Stimulated activated CD4-positive, alpha-beta T cell treated with anti-CD3 and anti-CD28 coated beads, TNF-alpha, amount 100 ng/mL, for 1 hour (primary cell): ENCODE results near the gene TMEM37.

Experiments used
- DNase-seq, 3 donors: peaks; one replicate each; pipeline ENCODE4 v3.0.0-alpha.2; 2020; ENCODE audit warnings: low read depth in 3 of 3, low spot score in 1 of 3

TMEM37 gene

GRCh38 chr2:119432851-119433522 lies 1.3 kb downstream of the TMEM37 start:
- DNase-seq: no peak

GRCh38 chr2:119433636-119434327 lies 2.1 kb downstream of the TMEM37 start:
- DNase-seq: no peak

GRCh38 chr2:119434664-119435063 lies 3.0 kb downstream of the TMEM37 start:
- DNase-seq: no peak

DNA sequence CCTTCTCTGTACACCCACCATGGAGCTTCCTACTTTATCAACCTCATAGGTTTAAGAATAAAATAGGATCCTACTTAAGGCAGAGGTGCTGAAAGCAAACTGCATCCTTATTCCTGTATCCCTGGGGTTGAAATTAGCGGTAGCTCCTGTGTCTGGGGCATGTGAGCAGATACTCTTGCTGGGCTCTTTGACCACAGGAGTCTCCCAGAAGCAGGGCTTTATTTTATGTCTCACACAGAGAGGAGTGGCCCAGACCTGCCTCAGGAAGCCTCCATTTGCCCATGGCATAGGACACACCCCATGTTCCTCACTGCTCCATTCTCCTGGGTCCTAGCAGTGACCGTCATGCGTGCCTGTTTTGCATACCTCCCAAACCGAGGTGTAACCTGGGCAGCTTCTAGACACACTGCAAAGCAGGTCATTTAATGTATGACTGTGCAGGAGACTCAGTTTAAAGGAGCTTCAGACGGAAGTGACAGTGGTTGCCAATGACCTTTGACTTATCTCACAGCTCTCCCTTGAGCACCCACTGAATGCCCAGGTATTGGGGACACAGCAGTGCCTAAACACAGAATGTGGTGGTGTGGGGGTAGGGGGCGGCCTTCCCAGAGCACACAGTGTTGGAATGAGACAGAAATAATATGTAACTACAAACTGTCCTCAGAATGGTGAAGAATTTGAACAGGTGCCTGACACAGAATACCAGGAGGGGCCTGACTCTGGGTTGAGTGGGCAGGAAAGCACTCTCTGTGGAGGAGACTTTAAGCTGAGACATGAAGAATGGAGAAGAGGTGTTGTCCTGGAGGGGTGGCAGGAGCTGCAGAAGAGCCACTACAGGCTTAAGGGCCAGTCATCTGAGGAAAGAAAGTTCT lies 3.7 kb downstream of the TMEM37 start:
- DNase-seq: no peak

- DNase-seq: no peak
Measured at GRCh38 chr2:119435953-119436297, 4.3 kb downstream of the TMEM37 start.

DNA sequence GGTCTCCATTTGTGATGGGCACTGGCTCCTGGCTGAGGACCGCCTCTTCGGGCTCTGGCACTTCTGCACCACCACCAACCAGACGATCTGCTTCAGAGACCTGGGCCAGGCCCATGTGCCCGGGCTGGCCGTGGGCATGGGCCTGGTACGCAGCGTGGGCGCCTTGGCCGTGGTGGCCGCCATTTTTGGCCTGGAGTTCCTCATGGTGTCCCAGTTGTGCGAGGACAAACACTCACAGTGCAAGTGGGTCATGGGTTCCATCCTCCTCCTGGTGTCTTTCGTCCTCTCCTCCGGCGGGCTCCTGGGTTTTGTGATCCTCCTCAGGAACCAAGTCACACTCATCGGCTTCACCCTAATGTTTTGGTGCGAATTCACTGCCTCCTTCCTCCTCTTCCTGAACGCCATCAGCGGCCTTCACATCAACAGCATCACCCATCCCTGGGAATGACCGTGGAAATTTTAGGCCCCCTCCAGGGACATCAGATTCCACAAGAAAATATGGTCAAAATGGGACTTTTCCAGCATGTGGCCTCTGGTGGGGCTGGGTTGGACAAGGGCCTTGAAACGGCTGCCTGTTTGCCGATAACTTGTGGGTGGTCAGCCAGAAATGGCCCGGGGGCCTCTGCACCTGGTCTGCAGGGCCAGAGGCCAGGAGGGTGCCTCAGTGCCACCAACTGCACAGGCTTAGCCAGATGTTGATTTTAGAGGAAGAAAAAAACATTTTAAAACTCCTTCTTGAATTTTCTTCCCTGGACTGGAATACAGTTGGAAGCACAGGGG lies 5.5 kb downstream of the TMEM37 start:
- no peak for DNase-seq

- no peak for DNase-seq
Measured at GRCh38 chr2:119438128-119438656, 6.5 kb downstream of the TMEM37 start.

DNA sequence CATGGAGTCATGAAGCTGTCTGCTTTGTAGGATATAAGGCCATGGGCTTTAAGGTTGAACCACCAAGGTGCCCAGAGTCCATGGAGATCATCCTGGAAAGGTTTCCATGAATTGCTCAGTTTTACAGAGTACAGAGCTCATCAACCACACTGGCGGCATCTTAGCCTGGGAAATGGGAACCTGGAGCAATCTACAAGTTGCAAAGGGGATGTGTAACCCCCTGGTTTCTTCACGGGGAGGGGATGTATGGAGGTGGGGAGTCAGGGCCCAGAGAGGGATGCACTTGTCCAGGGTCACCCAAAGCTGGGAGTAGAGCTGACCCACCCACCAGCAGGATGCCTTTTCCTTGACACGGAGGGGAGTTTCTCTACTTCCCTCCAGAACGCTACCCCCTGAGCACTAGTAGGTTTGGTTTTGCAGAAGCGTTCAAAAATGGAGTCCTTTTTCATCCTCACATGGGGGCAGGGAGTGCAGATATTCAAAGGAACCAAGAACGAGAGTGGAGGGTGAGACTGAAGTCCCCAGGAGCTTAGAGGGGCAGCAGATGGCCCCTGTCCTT lies 7.2 kb downstream of the TMEM37 start:
- no peak for DNase-seq

- no peak for DNase-seq
Measured at GRCh38 chr2:119439574-119440500, 8.2 kb downstream of the TMEM37 start.

DNA sequence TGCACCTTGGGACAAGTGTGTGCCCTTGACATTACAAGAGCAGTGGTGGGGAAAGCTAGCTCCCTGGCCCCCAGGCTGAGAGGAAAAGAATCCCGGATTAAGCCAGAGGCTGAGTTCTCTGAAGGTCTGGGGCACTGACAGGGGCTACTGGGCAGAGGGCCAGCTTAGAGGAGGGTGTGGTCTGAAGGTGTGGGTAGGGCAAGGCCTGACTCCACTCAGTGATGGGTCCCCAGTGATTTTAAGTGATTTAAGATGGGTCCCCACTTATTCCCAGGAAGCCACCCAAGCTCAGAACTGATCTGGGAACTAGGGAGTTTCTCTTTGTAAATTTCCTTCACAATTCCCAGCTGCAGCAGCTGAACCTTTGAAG lies 8.8 kb downstream of the TMEM37 start:
- no peak for DNase-seq

DNA sequence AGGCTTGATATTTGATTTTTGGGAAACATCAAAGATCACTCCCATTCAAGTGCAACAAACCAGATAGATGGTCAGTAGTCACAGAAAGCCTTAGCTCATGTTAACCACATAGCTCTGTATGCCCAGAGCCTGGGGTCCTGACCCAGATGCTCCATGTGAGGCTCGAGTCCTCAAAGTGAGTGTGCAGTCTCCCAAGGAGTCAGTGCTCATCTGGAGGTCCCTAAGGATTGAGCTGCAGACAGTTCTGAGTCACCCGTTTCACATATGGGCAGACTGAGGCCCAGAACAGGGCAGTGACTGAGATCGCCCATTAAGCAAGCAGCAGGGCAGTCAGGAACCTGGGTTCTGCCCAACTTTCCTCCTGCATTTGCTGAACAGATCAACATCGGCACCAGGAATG lies 9.2 kb downstream of the TMEM37 start:
- DNase-seq: no peak

DNA sequence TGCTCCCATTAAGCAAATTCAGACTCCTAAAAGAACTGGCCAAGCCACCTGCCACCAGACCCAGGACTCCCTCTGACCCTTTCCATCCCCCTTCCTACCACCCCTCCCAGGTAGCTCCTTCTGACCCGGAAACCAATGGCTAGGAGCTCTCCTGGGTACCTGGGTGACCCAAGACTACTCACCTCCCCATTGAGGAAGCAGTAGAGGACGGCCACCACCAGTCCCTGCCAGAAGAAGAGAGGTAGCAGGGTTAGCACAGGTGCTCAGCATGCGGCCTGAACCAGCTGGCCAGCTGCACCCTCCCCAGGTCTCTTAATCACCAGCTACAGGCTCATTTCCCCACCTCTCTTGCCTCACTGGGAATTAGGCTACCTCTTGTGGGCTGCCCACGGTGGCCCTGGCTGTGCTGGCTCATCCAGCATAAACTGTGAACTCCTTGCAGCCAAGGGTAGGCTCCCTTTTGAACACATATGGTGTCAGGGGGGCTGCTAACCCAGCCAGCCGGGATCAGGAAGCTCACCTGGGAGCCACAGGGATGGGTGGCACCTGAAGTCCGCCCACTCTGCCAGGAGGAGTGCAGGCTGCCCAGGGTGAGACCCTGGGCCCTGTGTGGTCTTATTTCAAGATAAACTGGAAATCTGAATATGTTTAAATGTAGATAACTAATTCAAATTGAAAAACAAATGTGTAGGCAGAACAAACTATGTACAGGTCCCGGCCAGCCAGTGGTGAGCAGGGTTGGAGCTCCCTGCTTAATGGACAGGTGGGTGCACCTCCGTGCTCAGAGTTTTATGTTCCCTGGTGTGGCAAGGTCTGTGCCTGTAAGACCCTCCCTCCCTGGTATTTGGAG lies 9.9 kb downstream of the TMEM37 start:
- DNase-seq: no peak

DNA sequence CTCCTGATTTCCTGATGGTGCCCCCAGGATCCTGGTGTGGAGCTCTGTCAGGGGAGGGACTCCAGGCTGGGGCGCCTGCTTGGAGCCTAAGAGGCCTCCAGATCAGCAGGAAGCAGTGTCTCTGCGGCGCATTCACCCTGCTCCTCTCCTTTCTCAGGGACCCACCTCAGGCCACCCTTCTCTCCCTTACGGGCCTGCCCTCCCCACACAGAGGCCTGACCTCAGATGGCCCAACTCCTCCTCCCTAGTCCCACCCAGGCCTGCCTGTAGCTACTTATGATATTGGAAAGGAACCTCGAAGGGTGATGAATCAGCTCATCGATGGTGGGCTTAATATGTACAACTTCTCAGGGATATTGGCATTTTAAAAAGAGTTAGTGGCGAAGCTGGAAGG lies 10.6 kb downstream of the TMEM37 start:
- DNase-seq: no peak

DNA sequence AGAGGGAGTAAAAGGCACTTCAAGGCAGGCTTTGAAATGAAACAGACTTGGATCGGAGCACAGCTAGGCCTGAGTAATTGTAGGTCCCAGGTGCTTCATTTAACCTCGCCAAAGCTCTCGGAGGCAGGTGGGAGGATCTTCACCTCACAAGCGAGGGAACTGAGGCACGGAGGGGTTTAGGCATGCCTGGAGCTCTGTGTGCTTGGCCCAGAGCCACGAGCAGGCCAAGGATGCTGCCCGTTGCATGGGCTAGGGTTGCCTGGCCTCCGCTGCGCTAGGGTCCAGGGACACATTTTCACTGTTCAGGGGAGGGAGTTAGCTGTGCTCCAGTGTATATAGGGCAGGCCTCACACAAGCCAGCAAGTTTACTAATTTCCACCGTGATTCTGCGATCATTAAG lies 11.2 kb downstream of the TMEM37 start:
- no peak for DNase-seq

DNA sequence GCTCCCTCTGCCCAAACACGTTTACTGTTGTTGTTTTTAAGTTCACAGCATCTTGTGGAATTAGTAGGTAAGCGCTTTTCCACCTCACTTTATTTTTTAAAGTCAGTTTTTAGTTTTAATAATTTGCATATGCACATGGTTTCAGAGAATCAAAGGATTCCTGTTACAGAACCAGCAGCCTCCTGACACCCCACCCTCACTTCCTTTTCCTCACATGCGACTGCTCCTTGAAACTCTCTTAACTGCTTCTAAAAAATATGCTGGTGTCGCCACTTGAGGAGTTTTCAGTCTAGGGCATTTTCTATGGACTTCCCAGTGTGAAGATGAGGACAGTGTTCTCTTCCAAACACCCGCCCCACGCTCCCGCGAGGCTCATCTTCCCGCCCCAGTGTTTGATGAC lies 14.4 kb downstream of the TMEM37 start:
- no peak for DNase-seq

DNA sequence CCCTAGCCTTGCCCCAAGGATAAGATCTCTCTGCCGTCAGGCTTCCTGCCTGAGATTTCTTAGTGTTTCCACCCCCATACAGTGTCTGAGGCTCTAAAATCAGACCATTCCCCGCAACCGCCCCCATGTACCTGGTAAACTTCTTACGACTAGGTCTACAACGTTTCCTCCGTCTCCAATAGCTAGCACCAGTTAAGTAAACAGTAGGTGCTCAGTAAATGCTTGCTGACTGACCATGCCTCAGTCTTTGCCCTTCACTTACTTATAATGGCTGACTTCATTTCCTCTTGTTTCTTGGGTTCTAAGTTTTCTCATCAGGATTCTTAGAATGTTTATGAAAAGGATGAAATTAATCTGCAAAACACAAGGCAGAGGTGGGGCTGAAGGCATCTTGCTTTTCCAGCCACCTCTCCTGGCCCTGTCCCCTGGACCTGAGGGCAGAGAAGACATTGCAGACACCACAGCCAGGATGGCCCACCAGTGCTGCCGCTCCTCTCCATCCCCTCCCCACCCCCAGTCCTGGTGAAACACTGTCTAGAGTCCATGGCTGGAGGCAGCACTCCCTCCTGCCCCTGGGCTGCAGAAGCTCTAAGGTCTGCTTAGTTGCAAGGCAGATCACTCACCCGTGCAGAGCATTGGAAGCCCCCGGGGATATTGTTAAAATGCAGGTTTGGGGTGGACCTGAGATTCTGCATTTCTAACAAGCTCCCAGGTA lies 16.9 kb downstream of the TMEM37 start:
- DNase-seq: no peak

DNA sequence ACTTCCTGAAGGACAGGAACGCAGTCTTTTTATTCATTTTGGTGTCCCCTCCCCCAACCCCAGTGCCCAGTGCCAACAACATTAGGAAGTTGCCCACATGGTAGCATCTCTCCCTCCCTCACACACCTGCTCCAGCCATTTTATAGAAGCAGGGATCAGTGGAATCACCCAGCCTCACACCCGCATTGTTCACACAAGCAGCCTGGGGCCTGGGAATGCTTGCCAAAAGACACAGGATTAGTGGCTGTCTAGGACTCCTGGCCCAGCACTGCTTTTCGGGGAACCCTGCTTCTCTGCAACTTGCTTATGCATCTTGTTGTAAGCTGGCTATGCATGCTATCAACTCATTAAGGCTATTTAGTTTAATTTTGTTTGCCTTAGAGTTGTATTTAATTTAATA lies 17.9 kb downstream of the TMEM37 start:
- DNase-seq: no peak

DNA sequence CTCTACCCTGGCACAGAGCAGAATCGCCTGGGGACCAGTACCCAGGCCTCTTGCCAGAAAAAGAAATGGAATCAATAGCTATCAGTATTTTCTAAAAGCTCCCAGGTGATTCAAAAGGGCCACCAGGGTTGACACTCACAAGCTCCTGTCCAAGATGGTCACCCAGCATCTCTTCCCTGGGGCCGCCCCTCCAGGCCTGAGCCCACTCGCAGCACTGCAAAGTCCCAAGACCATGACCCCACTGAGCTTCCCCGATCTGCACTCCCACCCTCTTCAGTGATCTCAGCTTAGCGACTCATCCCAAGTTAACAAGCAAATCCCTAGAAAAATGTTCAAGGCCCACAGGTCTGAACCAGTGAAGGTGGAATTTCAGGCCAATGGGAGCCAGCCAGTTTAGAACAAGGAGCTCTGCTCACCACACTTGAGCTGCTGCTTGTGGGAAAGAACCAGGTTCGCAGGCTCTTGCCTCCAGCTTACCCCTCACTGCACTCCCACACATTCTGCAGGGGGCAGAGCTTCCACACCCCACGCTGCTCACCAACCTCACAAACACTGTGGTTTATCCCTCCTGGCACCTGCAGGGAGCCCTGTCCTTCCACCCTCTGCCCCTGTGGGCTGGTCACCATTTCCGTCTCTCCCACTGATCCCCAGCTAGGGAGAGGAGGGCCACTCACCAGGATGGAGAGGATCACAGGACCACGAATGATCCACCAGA lies 19.8 kb downstream of the TMEM37 start:
- DNase-seq: no peak
